Upper lobe of right lung (tissue), 1 donor: ENCODE results near the gene ADARB1. TPM values are rescaled to one million over a fixed set of nuclear protein-coding genes. Genes with fewer than 3 reads are reported as not detected.
A peak's percentile ranks its signal among the peaks of the same experiment; 100 is the strongest.

Experiments
- ATAC-seq: fragments of 200-7000 bp; cut with Tn5 transposase; one replicate; pipeline ENCODE4 v1.9.1; 2020; ENCODE audit warnings: mild to moderate bottlenecking, moderate library complexity
- DNase-seq: peaks from one replicate; pipeline ENCODE4 v3.0.0-alpha.2; 2020
- H3K27ac ChIP-seq: fragments of 200-600 bp; one replicate; pipeline ENCODE4 v1.8.0; 2022
- H3K27me3 ChIP-seq: fragments of 200-600 bp; one replicate; pipeline ENCODE4 v1.8.0; 2022; ENCODE audit warnings: mild to moderate bottlenecking
- H3K36me3 ChIP-seq: fragments of 200-600 bp; one replicate; pipeline ENCODE4 v1.8.0; 2022
- H3K4me1 ChIP-seq: fragments of 200-600 bp; one replicate; pipeline ENCODE4 v1.8.0; 2022
- H3K4me3 ChIP-seq: fragments of 200-600 bp; one replicate; pipeline ENCODE4 v1.8.0; 2022; ENCODE audit warnings: mild to moderate bottlenecking
- H3K9me3 ChIP-seq: fragments of 200-600 bp; one replicate; pipeline ENCODE4 v1.8.0; 2022
- CTCF ChIP-seq: fragments of 200-600 bp; IDR thresholded peaks from one replicate; pipeline ENCODE4 v1.8.0; 2022; ENCODE audit warnings: antibody characterized with exemption
- intact Hi-C: fragments of 100-400 bp; cut with DNase I; formaldehyde crosslinking; loops from one replicate; pipeline ENCODE4 v1.11.0; 2022
- total RNA-seq: library from RNA; stranded (reverse); fragmentation: NEBNext Ultra II Directional; extraction: Animal tissue kit (Norgen Biotek cat#: 25700); gene quantifications from one replicate; pipeline ENCODE4 v1.2.1, GENCODE V29; 2021
- donor health status: DM: no; HTN: yes; CAD: no; lungs with severe emphysema.

Gene ADARB1
- total RNA-seq, 1 donor from 2014 or later = 73.6 TPM

- DNase-seq = no peak
- Histone ChIP-seq H3K9me3 (no peaks in the 10 kb centered on the region), H3K36me3 (no peaks in the 10 kb centered on the region), H3K27ac (peak overlapping the region; percentile 27), H3K27me3 (no peaks in the 10 kb centered on the region), H3K4me3 (no peak overlapping the region), H3K4me1 (peaks cover 39% of the 10 kb centered on the region)
- TF ChIP-seq CTCF = no peak
- no peak for ATAC-seq
- intact Hi-C loops = no loop called here
Measured at GRCh38 chr21:45096217-45096616, 21.8 kb downstream of the ADARB1 start.

GRCh38 chr21:45097827-45098387 is 23.5 kb downstream of the ADARB1 start:
- no peak overlapping the region for H3K4me3 ChIP-seq
- TF ChIP-seq CTCF = no peak
- DNase-seq = no peak
- H3K9me3 ChIP-seq = no peaks in the 10 kb centered on the region
- H3K27ac ChIP-seq = no peak overlapping the region
- H3K36me3 ChIP-seq = no peaks in the 10 kb centered on the region
- intact Hi-C loops = no loop called here
- H3K27me3 ChIP-seq = no peaks in the 10 kb centered on the region
- no peak for ATAC-seq
- H3K4me1 ChIP-seq = peaks cover 50% of the 10 kb centered on the region

GRCh38 chr21:45098867-45099266 is 24.5 kb downstream of the ADARB1 start:
- peak; percentile 22 for TF ChIP-seq CTCF
- Histone ChIP-seq H3K27me3 (no peaks in the 10 kb centered on the region), H3K4me1 (peaks cover 56% of the 10 kb centered on the region), H3K36me3 (no peaks in the 10 kb centered on the region), H3K4me3 (no peak overlapping the region), H3K9me3 (no peaks in the 10 kb centered on the region), H3K27ac (no peak overlapping the region)
- DNase-seq (no peak), ATAC-seq (no peak)
- intact Hi-C loops = no loop called here

- no peak for TF ChIP-seq CTCF
- H3K36me3 ChIP-seq = no peaks in the 10 kb centered on the region
- no peak overlapping the region for H3K4me3 ChIP-seq
- DNase-seq = no peak
- H3K9me3 ChIP-seq = no peaks in the 10 kb centered on the region
- intact Hi-C loops = no loop called here
- no peak overlapping the region for H3K27ac ChIP-seq
- no peaks in the 10 kb centered on the region for H3K27me3 ChIP-seq
- H3K4me1 ChIP-seq = peaks cover 56% of the 10 kb centered on the region
- ATAC-seq = no peak
Measured at GRCh38 chr21:45099571-45099970, 25.2 kb downstream of the ADARB1 start.

GRCh38 chr21:45100866-45101265 is 26.5 kb downstream of the ADARB1 start:
- H3K4me1 ChIP-seq = peaks cover 61% of the 10 kb centered on the region
- intact Hi-C loops = no loop called here
- no peak overlapping the region for H3K27ac ChIP-seq

More at GRCh38 chr21:45100866-45101265, 26.5 kb downstream of the ADARB1 start:
- no peak for TF ChIP-seq CTCF
- H3K36me3 ChIP-seq = no peaks in the 10 kb centered on the region
- H3K27me3 ChIP-seq = no peaks in the 10 kb centered on the region
- H3K9me3 ChIP-seq = no peaks in the 10 kb centered on the region
- DNase-seq = no peak
- H3K4me3 ChIP-seq = no peak overlapping the region
- no peak for ATAC-seq
